ENCODE results near the gene C11orf91.

The C11orf91 gene

DNA sequence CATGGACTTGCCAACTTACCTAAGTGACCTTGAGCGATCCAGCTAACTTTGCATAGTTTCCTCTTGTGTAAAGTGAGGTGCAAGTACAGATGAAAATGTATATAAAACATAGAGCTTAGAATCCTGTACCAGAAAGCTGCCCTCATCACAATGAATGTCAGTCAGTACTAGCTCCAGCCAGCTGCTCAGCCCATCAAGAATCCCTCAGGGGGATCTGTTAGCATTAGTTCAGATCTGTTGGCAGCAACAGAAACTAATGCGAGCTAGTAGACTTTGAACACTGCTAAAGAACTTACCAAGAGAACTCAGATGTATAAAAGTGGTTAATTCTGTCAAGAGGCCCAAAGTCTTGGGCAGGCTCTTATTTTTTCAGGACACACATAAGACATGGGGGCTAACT lies 6.3 kb upstream of the C11orf91 start:
- H3K4me3 ChIP-seq (ENCODE audit: low read length), result no peak overlapping the region
- TF ChIP-seq, protein P1, sequence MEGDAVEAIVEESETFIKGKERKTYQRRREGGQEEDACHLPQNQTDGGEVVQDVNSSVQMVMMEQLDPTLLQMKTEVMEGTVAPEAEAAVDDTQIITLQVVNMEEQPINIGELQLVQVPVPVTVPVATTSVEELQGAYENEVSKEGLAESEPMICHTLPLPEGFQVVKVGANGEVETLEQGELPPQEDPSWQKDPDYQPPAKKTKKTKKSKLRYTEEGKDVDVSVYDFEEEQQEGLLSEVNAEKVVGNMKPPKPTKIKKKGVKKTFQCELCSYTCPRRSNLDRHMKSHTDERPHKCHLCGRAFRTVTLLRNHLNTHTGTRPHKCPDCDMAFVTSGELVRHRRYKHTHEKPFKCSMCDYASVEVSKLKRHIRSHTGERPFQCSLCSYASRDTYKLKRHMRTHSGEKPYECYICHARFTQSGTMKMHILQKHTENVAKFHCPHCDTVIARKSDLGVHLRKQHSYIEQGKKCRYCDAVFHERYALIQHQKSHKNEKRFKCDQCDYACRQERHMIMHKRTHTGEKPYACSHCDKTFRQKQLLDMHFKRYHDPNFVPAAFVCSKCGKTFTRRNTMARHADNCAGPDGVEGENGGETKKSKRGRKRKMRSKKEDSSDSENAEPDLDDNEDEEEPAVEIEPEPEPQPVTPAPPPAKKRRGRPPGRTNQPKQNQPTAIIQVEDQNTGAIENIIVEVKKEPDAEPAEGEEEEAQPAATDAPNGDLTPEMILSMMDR (conservative IDR thresholded peaks at IDR 0.05; ENCODE audit: low read depth, low read length), result no peak
- DNase-seq (ENCODE audit: low read depth), result no peak

DNA sequence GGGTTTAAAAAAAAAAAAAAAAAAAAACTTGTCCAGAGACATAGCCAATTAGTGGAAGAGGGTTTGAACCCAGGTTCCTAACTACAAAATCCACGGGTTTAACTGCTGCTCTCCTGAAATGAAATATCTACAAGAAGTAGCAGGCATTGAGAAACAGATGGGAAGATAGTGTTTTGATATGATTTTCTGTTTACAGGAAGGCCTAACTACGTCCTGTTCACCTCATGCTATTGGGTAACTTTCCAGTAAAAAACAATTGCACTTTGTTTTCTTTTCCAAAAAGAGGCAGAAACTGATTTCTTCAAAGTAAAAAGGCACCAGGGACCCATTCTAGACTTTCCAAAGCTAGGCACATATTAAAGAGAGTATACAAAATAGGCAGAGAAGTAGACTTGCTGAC lies 5.9 kb upstream of the C11orf91 start:
- TF ChIP-seq, protein P1 (conservative IDR thresholded peaks at IDR 0.05; ENCODE audit: low read depth, low read length), result no peak
- no peak overlapping the region for H3K4me3 ChIP-seq (ENCODE audit: low read length)
- DNase-seq (ENCODE audit: low read depth), result no peak

DNA sequence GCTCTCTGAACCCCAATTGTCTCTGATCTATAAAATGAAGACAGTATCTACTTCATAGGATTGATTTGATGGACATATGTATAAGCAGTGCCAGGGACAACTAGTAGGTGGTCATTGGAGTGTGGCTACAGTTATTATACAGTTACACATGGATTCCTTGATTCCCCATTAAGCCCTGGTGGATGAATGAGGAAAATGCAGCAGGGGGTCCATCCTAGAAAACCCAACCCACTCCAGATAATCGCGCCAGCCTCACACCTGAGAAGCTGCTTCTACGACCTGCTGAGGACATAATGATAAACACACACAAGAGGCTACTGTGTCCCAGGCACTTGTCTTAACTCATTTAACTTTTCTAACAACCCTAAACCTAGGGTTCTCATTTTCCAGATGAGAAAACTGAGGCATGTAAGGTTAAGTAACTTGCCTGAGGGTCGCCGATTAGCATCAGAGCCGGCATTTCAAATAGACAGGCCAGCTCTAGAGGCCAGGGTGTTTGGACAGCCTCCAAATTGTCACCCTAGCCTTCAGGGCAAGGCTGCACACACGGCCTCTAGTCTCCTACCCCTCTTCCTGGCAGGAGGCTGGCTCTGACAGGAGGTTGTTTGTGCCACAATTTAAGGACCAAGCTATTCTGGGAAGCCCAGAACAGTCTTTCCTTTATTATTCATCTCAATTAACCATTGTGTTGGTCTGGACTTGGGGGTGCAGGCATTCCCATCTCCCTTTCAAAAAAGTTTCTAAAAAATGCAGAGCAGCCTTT lies 3.8 kb upstream of the C11orf91 start:
- TF ChIP-seq, protein P1 (conservative IDR thresholded peaks at IDR 0.05; ENCODE audit: low read depth, low read length), result peak; percentile 17
- no peak for DNase-seq (ENCODE audit: low read depth)
- H3K4me3 ChIP-seq (ENCODE audit: low read length), result no peak overlapping the region

DNA sequence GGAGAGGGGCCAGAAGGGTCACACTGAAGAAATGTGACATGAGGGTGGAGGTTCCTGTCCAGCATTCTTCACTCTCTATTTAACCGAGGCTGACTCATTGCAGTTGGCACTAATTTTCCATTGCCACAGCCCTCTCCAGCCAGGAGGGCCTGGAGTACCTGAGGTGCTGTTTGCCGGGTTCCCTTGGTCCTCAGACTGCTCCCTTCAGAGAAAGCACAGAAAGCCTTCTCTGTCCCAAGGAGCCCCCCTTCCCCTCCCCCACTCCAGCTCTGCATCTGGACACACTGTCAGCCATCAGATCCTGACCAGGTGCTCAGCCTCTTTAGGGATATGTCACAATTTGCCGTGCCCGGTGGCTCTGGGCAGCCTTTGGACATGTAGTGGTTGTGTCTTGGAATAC lies 3.2 kb upstream of the C11orf91 start:
- no peak for DNase-seq (ENCODE audit: low read depth)
- TF ChIP-seq, protein P1 (conservative IDR thresholded peaks at IDR 0.05; ENCODE audit: low read depth, low read length), result no peak
- no peak overlapping the region for H3K4me3 ChIP-seq (ENCODE audit: low read length)

DNA sequence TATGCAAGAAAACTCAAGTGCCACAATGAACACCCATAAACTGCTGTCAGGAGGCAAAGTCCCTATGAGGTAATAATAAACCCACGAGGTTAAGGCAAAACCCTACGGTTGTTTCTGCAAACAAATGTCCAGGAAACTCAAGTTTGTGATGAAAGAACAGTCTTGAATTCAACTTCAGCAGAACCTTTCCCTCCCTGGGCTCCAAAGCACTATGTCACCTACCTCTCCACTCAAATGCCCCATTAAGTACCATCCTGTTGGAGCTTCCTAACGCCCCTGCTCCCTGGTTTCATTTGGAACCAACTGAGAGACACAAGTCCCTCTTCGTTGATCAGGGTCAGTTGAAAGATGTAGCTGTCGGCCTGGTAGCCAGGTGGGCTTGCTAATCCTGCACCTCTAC lies 2.6 kb upstream of the C11orf91 start:
- TF ChIP-seq, protein P1 (conservative IDR thresholded peaks at IDR 0.05; ENCODE audit: low read depth, low read length), result no peak
- DNase-seq (ENCODE audit: low read depth), result no peak
- no peak overlapping the region for H3K4me3 ChIP-seq (ENCODE audit: low read length)

DNA sequence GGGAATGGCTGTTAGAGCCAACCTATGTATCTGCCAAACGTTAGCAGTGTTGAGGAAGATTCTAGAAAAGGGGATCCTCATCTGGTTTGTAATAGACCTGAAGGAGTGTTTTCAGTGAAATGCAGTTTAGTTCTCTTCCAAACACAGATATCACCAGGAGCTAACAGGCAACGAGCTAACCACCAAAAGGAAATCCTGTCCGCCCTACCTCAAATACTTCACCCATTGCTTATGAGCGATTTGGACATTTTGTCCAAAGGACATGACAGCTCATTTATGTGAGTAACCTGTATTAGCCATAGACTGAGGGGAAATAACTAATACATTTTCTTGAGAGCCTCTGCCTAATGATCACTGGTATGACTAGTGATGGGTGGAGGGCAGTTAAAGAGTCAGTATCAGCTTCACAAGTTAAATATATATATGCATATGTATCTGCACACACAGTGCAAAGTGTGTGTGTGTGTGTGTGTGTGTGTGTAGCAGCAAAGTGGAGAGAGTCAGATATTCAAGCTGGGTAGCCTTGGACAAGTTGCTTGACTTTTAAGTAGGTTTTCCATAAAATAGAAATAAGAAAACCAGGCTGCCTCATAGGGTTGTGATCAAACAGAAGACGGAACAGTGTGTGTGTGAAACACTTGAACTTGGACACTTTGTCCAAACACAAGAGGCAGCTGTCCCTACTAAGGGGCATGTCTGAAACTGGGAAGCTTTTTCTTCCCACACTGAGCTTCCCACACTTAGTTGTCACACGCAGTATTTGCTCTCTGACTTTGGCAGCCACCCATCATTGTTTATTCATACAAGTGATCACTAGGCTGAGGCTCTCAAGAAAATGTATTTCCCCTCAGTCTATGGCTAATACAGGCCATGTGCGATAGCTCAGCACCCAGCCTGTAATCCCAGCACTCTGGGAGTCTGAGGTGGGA lies 940 bp upstream of the C11orf91 start:
- TF ChIP-seq, protein P1 (conservative IDR thresholded peaks at IDR 0.05; ENCODE audit: low read depth, low read length), result no peak
- H3K4me3 ChIP-seq (ENCODE audit: low read length), result peak overlapping the region; percentile 68
- DNase-seq (ENCODE audit: low read depth), result peak; percentile 82

Measured in retinal pigment epithelial cell (primary cell).